ENCODE measurements around the gene DDIT4.
A peak's percentile ranks its signal among the peaks of the same experiment; 100 is the strongest.
"Not testable (repeated sequence)": the region's sequence is repeated elsewhere in the genome, so short reads cannot be mapped to it uniquely, and the experiment has no call there.

The DDIT4 gene

GRCh38 chr10:72303424-72304128 lies 29.9 kb downstream of the DDIT4 start:
- DNase-seq (ENCODE audit: low spot score) = no peak
- no peak overlapping the region for H3K23ac ChIP-seq (ENCODE audit: low read depth, low read length, poor library complexity)
- no peak overlapping the region for H3K4me2 ChIP-seq (ENCODE audit: insufficient read depth, low read length, poor library complexity, severe bottlenecking)
- H2BK12ac ChIP-seq (ENCODE audit: low read length) = no peak overlapping the region
- H3K4me1 ChIP-seq (ENCODE audit: control insufficient read depth in 2 of 2, insufficient read depth in 1 of 2, low read depth in 1 of 2, low read length in 2 of 2) = peaks cover 6 to 7% of the 10 kb centered on the region in 2 donors
- no peak overlapping the region for H2BK5ac ChIP-seq (ENCODE audit: low read length)
- no peak overlapping the region for H3K9ac ChIP-seq (ENCODE audit: low read depth, low read length, poor library complexity)
- peaks cover 2% of the 10 kb centered on the region for H3K79me1 ChIP-seq (ENCODE audit: low read depth, low read length)
- no peak overlapping the region for H4K91ac ChIP-seq (ENCODE audit: low read depth, low read length, poor library complexity)
- WGBS, 2 donors (ENCODE audit: extremely low coverage in 2 of 2, insufficient read length in 2 of 2, insufficient replicate concordance in 1 of 2) = no CpG with 5 or more reads among the region's 8 CpGs
- no peaks in the 10 kb centered on the region for H3K27me3 ChIP-seq (ENCODE audit: control insufficient read depth in 3 of 3, insufficient read depth in 3 of 3, low read depth in 1 of 3, low read length in 3 of 3)
- no peak overlapping the region for H3K4ac ChIP-seq (ENCODE audit: low read length)
- H2BK120ac ChIP-seq (ENCODE audit: low read depth, low read length) = peak overlapping the region; percentile 21
- no peak overlapping the region for H3K27ac ChIP-seq (replicated peaks; ENCODE audit: low read length)
- H3K18ac ChIP-seq (ENCODE audit: low read length) = peak overlapping the region; percentile 72
- peak overlapping the region; percentile 0 for H2AFZ ChIP-seq (ENCODE audit: low read length)
- no peak overlapping the region for H4K8ac ChIP-seq (ENCODE audit: low read depth, low read length)
- H3K36me3 ChIP-seq (replicated peaks in 1 of 2; ENCODE audit: control insufficient read depth in 2 of 2, insufficient read depth in 2 of 2, low read length in 2 of 2) = no peaks in the 10 kb centered on the region
- H2BK15ac ChIP-seq (ENCODE audit: low read length) = peak overlapping the region; percentile 28
- H3K14ac ChIP-seq (ENCODE audit: low read length) = no peak overlapping the region
- H2AK5ac ChIP-seq (ENCODE audit: low read depth, low read length) = no peak overlapping the region
- H3K4me3 ChIP-seq (ENCODE audit: low read length in 2 of 2) = no peak overlapping the region
- no peaks in the 10 kb centered on the region for H3K9me3 ChIP-seq (replicated peaks in 1 of 2; ENCODE audit: control insufficient read depth in 2 of 2, insufficient read depth in 1 of 2, low read depth in 1 of 2, low read length in 2 of 2)

DNA sequence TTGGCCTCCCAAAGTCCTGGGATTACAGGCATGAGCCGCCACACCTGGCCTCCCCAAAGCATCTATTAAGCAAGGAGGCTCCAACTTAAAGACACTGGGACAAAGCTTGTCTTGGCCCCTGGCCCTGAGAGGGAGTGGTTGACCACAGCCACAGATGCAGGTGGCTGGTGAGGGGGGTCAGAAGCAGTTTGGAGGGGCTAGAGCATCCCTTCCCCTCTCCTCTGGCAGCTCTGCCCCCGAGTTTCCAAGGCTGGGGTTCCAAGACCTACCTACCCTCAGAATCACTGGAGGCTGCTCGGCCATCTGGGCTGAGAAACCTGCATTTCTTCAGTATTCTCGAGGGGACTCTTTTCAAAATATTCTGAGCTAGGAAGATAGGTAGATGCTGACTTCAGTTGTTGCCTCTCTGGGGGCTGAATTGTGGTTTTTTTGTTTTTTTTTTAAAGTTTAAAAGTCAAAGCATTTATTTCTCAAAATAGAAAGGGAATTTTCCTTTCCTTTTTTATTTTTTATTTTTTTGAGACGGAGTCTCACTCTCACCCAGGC lies 32.6 kb downstream of the DDIT4 start:
- no peak for DNase-seq (ENCODE audit: low spot score)
- no peak overlapping the region for H2AK5ac ChIP-seq (ENCODE audit: low read depth, low read length)
- peaks cover 3 to 6% of the 10 kb centered on the region in 2 donors for H3K4me1 ChIP-seq (ENCODE audit: control insufficient read depth in 2 of 2, insufficient read depth in 1 of 2, low read depth in 1 of 2, low read length in 2 of 2)
- no peak overlapping the region for H4K8ac ChIP-seq (ENCODE audit: low read depth, low read length)
- no peak overlapping the region for H3K23ac ChIP-seq (ENCODE audit: low read depth, low read length, poor library complexity)
- H3K79me1 ChIP-seq (ENCODE audit: low read depth, low read length) = no peaks in the 10 kb centered on the region
- no peak overlapping the region for H3K4me2 ChIP-seq (ENCODE audit: insufficient read depth, low read length, poor library complexity, severe bottlenecking)
- H3K9ac ChIP-seq (ENCODE audit: low read depth, low read length, poor library complexity) = no peak overlapping the region
- no peaks in the 10 kb centered on the region for H3K9me3 ChIP-seq (replicated peaks in 1 of 2; ENCODE audit: control insufficient read depth in 2 of 2, insufficient read depth in 1 of 2, low read depth in 1 of 2, low read length in 2 of 2)
- no peak overlapping the region for H3K14ac ChIP-seq (ENCODE audit: low read length)
- peak overlapping the region; percentile 27 for H3K18ac ChIP-seq (ENCODE audit: low read length)
- no peak overlapping the region for H2BK120ac ChIP-seq (ENCODE audit: low read depth, low read length)
- no peak overlapping the region for H2BK12ac ChIP-seq (ENCODE audit: low read length)
- H3K4ac ChIP-seq (ENCODE audit: low read length) = no peak overlapping the region
- H3K27ac ChIP-seq (replicated peaks; ENCODE audit: low read length) = no peak overlapping the region
- no peak overlapping the region for H3K4me3 ChIP-seq (ENCODE audit: low read length in 2 of 2)
- no peak overlapping the region for H2BK5ac ChIP-seq (ENCODE audit: low read length)
- H3K27me3 ChIP-seq (ENCODE audit: control insufficient read depth in 3 of 3, insufficient read depth in 3 of 3, low read depth in 1 of 3, low read length in 3 of 3) = no peaks in the 10 kb centered on the region
- H2BK15ac ChIP-seq (ENCODE audit: low read length) = no peak overlapping the region
- H4K91ac ChIP-seq (ENCODE audit: low read depth, low read length, poor library complexity) = no peak overlapping the region
- H2AFZ ChIP-seq (ENCODE audit: low read length) = no peak overlapping the region
- WGBS, 2 donors (ENCODE audit: extremely low coverage in 2 of 2, insufficient read length in 2 of 2, insufficient replicate concordance in 1 of 2) = no CpG with 5 or more reads among the region's 5 CpGs
- no peaks in the 10 kb centered on the region for H3K36me3 ChIP-seq (replicated peaks in 1 of 2; ENCODE audit: control insufficient read depth in 2 of 2, insufficient read depth in 2 of 2, low read length in 2 of 2)

DNA sequence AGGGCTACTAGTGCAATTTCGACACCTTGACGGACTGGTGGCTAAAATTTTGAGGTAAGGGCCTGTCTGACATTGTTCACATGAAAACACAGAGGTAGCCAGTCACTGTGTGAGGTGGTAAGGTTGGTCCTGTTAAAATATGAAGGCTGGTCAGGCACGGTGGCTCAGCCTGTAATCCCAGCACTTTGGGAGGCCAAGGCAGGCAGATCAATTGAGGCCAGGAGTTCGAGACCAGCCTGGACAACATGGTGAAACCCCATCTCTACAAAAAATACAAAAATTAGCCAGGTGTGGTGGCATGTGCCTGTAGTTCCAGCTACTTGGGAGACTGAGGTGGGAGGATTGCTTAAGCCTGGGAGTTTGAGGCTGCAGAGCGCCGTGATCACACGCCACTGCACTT lies 34.0 kb downstream of the DDIT4 start:
- not testable (repeated sequence) for H3K4me2 ChIP-seq (ENCODE audit: insufficient read depth, low read length, poor library complexity, severe bottlenecking); H3K79me1 ChIP-seq (ENCODE audit: low read depth, low read length); H2AFZ ChIP-seq (ENCODE audit: low read length); H3K18ac ChIP-seq (ENCODE audit: low read length); H3K23ac ChIP-seq (ENCODE audit: low read depth, low read length, poor library complexity); H4K91ac ChIP-seq (ENCODE audit: low read depth, low read length, poor library complexity); H2BK5ac ChIP-seq (ENCODE audit: low read length); H3K27me3 ChIP-seq (ENCODE audit: control insufficient read depth in 3 of 3, insufficient read depth in 3 of 3, low read depth in 1 of 3, low read length in 3 of 3); H2BK120ac ChIP-seq (ENCODE audit: low read depth, low read length); H3K4me1 ChIP-seq (ENCODE audit: control insufficient read depth in 2 of 2, insufficient read depth in 1 of 2, low read depth in 1 of 2, low read length in 2 of 2); H3K4me3 ChIP-seq (ENCODE audit: low read length in 2 of 2); H4K8ac ChIP-seq (ENCODE audit: low read depth, low read length); H2BK15ac ChIP-seq (ENCODE audit: low read length); H3K36me3 ChIP-seq (replicated peaks in 1 of 2; ENCODE audit: control insufficient read depth in 2 of 2, insufficient read depth in 2 of 2, low read length in 2 of 2); DNase-seq (ENCODE audit: low spot score); H3K9ac ChIP-seq (ENCODE audit: low read depth, low read length, poor library complexity); H3K4ac ChIP-seq (ENCODE audit: low read length); H2BK12ac ChIP-seq (ENCODE audit: low read length); H3K9me3 ChIP-seq (replicated peaks in 1 of 2; ENCODE audit: control insufficient read depth in 2 of 2, insufficient read depth in 1 of 2, low read depth in 1 of 2, low read length in 2 of 2); H2AK5ac ChIP-seq (ENCODE audit: low read depth, low read length); H3K14ac ChIP-seq (ENCODE audit: low read length); H3K27ac ChIP-seq (replicated peaks; ENCODE audit: low read length)
- no CpG with 5 or more reads among the region's 7 CpGs for WGBS, 2 donors (ENCODE audit: extremely low coverage in 2 of 2, insufficient read length in 2 of 2, insufficient replicate concordance in 1 of 2)

GRCh38 chr10:72308320-72308987 lies 34.7 kb downstream of the DDIT4 start:
- H3K14ac ChIP-seq (ENCODE audit: low read length) = no peak overlapping the region
- H2BK5ac ChIP-seq (ENCODE audit: low read length) = no peak overlapping the region
- no peak overlapping the region for H2BK12ac ChIP-seq (ENCODE audit: low read length)
- no peak overlapping the region for H3K4me2 ChIP-seq (ENCODE audit: insufficient read depth, low read length, poor library complexity, severe bottlenecking)
- no peaks in the 10 kb centered on the region for H3K79me1 ChIP-seq (ENCODE audit: low read depth, low read length)
- no peaks in the 10 kb centered on the region for H3K9me3 ChIP-seq (replicated peaks in 1 of 2; ENCODE audit: control insufficient read depth in 2 of 2, insufficient read depth in 1 of 2, low read depth in 1 of 2, low read length in 2 of 2)
- peak overlapping the region; percentile 33 for H2AK5ac ChIP-seq (ENCODE audit: low read depth, low read length)
- WGBS, 2 donors (ENCODE audit: extremely low coverage in 2 of 2, insufficient read length in 2 of 2, insufficient replicate concordance in 1 of 2) = no CpG with 5 or more reads among the region's 7 CpGs
- H4K91ac ChIP-seq (ENCODE audit: low read depth, low read length, poor library complexity) = no peak overlapping the region
- H3K4me1 ChIP-seq (ENCODE audit: control insufficient read depth in 2 of 2, insufficient read depth in 1 of 2, low read depth in 1 of 2, low read length in 2 of 2) = peaks cover 3 to 6% of the 10 kb centered on the region in 2 donors
- H3K18ac ChIP-seq (ENCODE audit: low read length) = no peak overlapping the region
- no peak for DNase-seq (ENCODE audit: low spot score)
- H3K27ac ChIP-seq (replicated peaks; ENCODE audit: low read length) = no peak overlapping the region
- H3K36me3 ChIP-seq (replicated peaks in 1 of 2; ENCODE audit: control insufficient read depth in 2 of 2, insufficient read depth in 2 of 2, low read length in 2 of 2) = no peaks in the 10 kb centered on the region
- peak overlapping the region; percentile 53 for H2AFZ ChIP-seq (ENCODE audit: low read length)
- no peaks in the 10 kb centered on the region for H3K27me3 ChIP-seq (ENCODE audit: control insufficient read depth in 3 of 3, insufficient read depth in 3 of 3, low read depth in 1 of 3, low read length in 3 of 3)
- H3K9ac ChIP-seq (ENCODE audit: low read depth, low read length, poor library complexity) = no peak overlapping the region
- no peak overlapping the region for H4K8ac ChIP-seq (ENCODE audit: low read depth, low read length)
- no peak overlapping the region for H3K4me3 ChIP-seq (ENCODE audit: low read length in 2 of 2)
- peak overlapping the region; percentile 39 for H2BK120ac ChIP-seq (ENCODE audit: low read depth, low read length)
- H3K23ac ChIP-seq (ENCODE audit: low read depth, low read length, poor library complexity) = no peak overlapping the region
- H2BK15ac ChIP-seq (ENCODE audit: low read length) = no peak overlapping the region
- no peak overlapping the region for H3K4ac ChIP-seq (ENCODE audit: low read length)

Data from neuronal stem cell (in vitro differentiated cells).